ENCODE data around the gene FARS2.

DNA sequence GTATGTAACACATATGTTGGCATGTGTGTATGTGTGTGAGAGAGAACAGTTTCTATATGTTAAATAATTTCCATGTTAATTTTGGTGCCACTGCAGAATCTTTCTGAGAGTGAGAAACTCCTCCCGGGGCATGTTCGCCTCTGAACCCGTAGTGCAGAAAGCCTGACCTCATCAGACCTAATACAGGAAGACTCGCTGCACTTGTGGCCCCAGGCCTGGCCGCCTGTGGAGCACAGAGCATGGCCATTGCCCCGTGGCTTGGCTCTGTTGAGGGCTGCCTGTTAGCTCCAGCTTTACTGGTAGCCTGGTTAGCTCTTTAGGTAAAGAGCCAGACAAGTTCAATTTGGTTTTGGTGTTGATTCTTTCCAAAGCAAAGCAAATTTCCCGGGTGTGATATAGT is 25.5 kb downstream of the FARS2 start:
- no peak for TF ChIP-seq CTCF (conservative IDR thresholded peaks at IDR 0.05; ENCODE audit: low read length)
- TF ChIP-seq EZH2phosphoT487 (IDR thresholded peaks at IDR 0.05; ENCODE audit: borderline replicate concordance, low read depth, low read length), result no peak
